ENCODE data around the gene GINS1.

- TF ChIP-seq CTCF (IDR thresholded peaks at IDR 0.05) (no peak), POLR2A (IDR thresholded peaks at IDR 0.05) (no peak)
Observed at GRCh38 chr20:25483431-25484132, 76.1 kb downstream of the GINS1 start.
